Endothelial cell (in vitro differentiated cells): ENCODE measurements around the gene TENT5C. TPM values are rescaled to one million over a fixed set of nuclear protein-coding genes. Genes with fewer than 3 reads are reported as not detected.

Experiments used
- DNase-seq: peaks from one replicate; pipeline ENCODE4 v3.0.0; 2021; ENCODE audit warnings: low spot score
- H3K27ac Mint-ChIP-seq: one replicate; pipeline ENCODE4 v1.8.0; 2021; ENCODE audit warnings: mixed read lengths, inconsistent platforms; ENCODE audit not compliant: unreplicated experiment
- H3K27me3 Mint-ChIP-seq: one replicate; pipeline ENCODE4 v1.8.0; 2021; ENCODE audit warnings: mild to moderate bottlenecking, moderate library complexity, mixed read lengths, inconsistent platforms; ENCODE audit not compliant: unreplicated experiment
- H3K36me3 Mint-ChIP-seq: one replicate; pipeline ENCODE4 v1.8.0; 2021; ENCODE audit warnings: mild to moderate bottlenecking, low read depth, mixed read lengths, inconsistent platforms; ENCODE audit not compliant: unreplicated experiment
- H3K4me1 Mint-ChIP-seq: one replicate; pipeline ENCODE4 v1.8.0; 2021; ENCODE audit warnings: mild to moderate bottlenecking, mixed read lengths, inconsistent platforms; ENCODE audit not compliant: unreplicated experiment
- H3K4me3 Mint-ChIP-seq: one replicate; pipeline ENCODE4 v1.8.0; 2021; ENCODE audit warnings: mild to moderate bottlenecking, mixed read lengths, inconsistent platforms; ENCODE audit not compliant: unreplicated experiment
- H3K9me3 Mint-ChIP-seq: one replicate; pipeline ENCODE4 v1.8.0; 2021; ENCODE audit warnings: mixed read lengths, inconsistent platforms; ENCODE audit not compliant: unreplicated experiment
- CTCF ChIP-seq: fragments of 200-600 bp; sonication (generic); IDR thresholded peaks from one replicate; pipeline ENCODE4 v1.5.0; 2021; ENCODE audit warnings: antibody characterized with exemption; ENCODE audit not compliant: unreplicated experiment
- total RNA-seq: library from RNA; stranded (reverse); fragmentation: NEBNext Ultra II Directional; extraction: Animal tissue kit (Norgen Biotek cat#: 25700); gene quantifications from one replicate; pipeline ENCODE4 v1.2.1, GENCODE V29; 2021; ENCODE audit not compliant: unreplicated experiment

TENT5C gene
- total RNA-seq, 1 donor from 2014 or later: 0.05 TPM

- Mint-ChIP-seq H3K4me3 (no peak overlapping the region), H3K4me1 (no peaks in the 10 kb centered on the region), H3K27me3 (peaks cover 9% of the 10 kb centered on the region), H3K36me3 (no peaks in the 10 kb centered on the region), H3K9me3 (no peaks in the 10 kb centered on the region), H3K27ac (no peak overlapping the region)
- TF ChIP-seq CTCF: no peak
- no peak for DNase-seq
Measured at GRCh38 chr1:117596023-117596720, 9.7 kb upstream of the TENT5C start.

GRCh38 chr1:117598489-117598888, 7.4 kb upstream of the TENT5C start:
- TF ChIP-seq CTCF: no peak
- H3K27ac Mint-ChIP-seq: no peak overlapping the region
- no peaks in the 10 kb centered on the region for H3K4me1 Mint-ChIP-seq
- H3K36me3 Mint-ChIP-seq: no peaks in the 10 kb centered on the region
- H3K9me3 Mint-ChIP-seq: no peaks in the 10 kb centered on the region
- H3K4me3 Mint-ChIP-seq: no peak overlapping the region
- no peak for DNase-seq
- peaks cover 4% of the 10 kb centered on the region for H3K27me3 Mint-ChIP-seq

- no peak for DNase-seq
- Mint-ChIP-seq H3K4me3 (no peak overlapping the region), H3K36me3 (no peaks in the 10 kb centered on the region), H3K9me3 (no peaks in the 10 kb centered on the region), H3K27ac (no peak overlapping the region), H3K27me3 (peaks cover 3% of the 10 kb centered on the region), H3K4me1 (no peaks in the 10 kb centered on the region)
- no peak for TF ChIP-seq CTCF
Measured at GRCh38 chr1:117599286-117600221, 6.3 kb upstream of the TENT5C start.

GRCh38 chr1:117600325-117600943, 5.4 kb upstream of the TENT5C start:
- no peak for TF ChIP-seq CTCF
- H3K27ac Mint-ChIP-seq: no peak overlapping the region

More at GRCh38 chr1:117600325-117600943, 5.4 kb upstream of the TENT5C start:
- no peak for DNase-seq
- Mint-ChIP-seq H3K36me3 (no peaks in the 10 kb centered on the region), H3K27me3 (peaks cover 5% of the 10 kb centered on the region), H3K9me3 (no peaks in the 10 kb centered on the region), H3K4me3 (no peak overlapping the region), H3K4me1 (no peaks in the 10 kb centered on the region)
